ENCODE results near the gene TMEM120B.

DNA sequence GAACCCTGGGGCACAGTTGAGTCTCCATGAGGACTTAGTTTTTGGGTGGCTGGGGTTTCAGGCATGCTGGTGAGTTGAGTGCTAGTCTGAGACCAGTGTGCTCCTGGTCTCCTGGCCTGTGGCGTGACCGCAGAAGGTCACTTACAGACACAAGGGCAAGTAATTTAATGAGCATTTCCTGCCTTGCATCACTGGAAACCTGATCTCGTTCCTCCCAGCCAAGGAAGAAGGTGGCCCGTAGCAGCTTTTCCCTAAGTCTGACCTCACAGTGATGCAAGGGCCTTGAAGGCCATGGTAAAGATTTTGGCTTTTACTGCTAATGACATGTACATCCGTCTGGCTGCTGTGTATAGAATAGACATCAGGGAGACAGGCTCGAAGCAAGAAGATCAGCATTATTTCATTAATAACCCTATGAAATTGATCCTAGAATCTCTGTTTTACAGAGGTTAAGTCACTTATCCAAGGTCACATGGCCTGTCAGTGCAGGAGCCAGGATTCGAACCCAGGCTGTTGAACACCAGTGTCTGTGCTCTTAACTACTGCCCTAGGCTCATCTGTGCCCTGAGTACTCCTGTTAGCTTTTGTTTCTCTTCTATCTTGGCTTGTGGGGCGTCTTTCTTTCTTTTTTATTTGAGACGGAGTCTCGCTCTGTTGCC lies 4.6 kb downstream of the TMEM120B start:
- no peak for TF ChIP-seq MXI1 (conservative IDR thresholded peaks at IDR 0.05; ENCODE audit: poor library complexity, severe bottlenecking)
- TF ChIP-seq, protein P1, sequence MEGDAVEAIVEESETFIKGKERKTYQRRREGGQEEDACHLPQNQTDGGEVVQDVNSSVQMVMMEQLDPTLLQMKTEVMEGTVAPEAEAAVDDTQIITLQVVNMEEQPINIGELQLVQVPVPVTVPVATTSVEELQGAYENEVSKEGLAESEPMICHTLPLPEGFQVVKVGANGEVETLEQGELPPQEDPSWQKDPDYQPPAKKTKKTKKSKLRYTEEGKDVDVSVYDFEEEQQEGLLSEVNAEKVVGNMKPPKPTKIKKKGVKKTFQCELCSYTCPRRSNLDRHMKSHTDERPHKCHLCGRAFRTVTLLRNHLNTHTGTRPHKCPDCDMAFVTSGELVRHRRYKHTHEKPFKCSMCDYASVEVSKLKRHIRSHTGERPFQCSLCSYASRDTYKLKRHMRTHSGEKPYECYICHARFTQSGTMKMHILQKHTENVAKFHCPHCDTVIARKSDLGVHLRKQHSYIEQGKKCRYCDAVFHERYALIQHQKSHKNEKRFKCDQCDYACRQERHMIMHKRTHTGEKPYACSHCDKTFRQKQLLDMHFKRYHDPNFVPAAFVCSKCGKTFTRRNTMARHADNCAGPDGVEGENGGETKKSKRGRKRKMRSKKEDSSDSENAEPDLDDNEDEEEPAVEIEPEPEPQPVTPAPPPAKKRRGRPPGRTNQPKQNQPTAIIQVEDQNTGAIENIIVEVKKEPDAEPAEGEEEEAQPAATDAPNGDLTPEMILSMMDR (IDR thresholded peaks at IDR 0.05; ENCODE audit: poor library complexity, severe bottlenecking) = no peak
- no peak for TF ChIP-seq SMC3 (conservative IDR thresholded peaks at IDR 0.05; ENCODE audit: poor library complexity)
- TF ChIP-seq POLR2AphosphoS5 (IDR thresholded peaks at IDR 0.05) = no peak
- TF ChIP-seq EP300 (conservative IDR thresholded peaks at IDR 0.05; ENCODE audit: poor library complexity, severe bottlenecking) = no peak
